ENCODE results near the gene PPY.
"Not testable (repeated sequence)": the region's sequence is repeated elsewhere in the genome, so short reads cannot be mapped to it uniquely, and the experiment has no call there.

PPY gene

DNA sequence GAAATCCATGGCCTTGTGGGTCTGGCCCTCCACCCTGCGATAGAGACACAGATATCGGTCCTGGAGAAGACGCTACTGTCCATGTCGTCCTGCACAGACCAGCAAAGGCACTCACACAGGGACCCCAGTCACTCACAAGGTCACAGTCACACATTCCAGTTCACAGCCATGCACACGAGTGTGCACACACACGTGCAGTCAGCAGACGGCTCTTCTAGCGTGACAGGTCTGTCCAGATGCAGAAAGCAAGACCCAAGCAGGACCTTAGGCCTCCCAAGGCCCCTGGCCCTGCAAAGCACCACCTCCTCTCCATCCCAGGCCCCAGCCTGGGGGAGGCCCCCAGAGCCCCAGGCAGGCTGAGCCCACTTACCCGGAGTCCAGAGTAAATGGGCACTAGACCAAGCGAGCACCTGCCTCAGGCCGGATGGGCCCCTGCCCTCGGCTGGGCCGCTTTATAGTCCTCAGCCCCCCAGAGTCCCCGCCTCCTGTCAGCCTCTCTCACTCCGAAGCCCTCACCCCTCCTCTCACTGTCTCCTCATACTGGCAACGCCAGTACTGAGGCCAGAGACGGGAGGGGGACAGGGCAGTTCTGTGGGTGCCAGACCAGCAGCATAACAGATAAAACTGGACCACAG lies at the start of gene PPY:
TSS of gene PPY (minus strand) at position 426 of the 635 bp plus-strand sequence. CDS start 822 bp downstream, outside the sequence.
- DNase-seq = no peak

- DNase-seq = no peak
Observed at GRCh38 chr17:43988301-43988700, 46.0 kb upstream of the PPY start.

DNA sequence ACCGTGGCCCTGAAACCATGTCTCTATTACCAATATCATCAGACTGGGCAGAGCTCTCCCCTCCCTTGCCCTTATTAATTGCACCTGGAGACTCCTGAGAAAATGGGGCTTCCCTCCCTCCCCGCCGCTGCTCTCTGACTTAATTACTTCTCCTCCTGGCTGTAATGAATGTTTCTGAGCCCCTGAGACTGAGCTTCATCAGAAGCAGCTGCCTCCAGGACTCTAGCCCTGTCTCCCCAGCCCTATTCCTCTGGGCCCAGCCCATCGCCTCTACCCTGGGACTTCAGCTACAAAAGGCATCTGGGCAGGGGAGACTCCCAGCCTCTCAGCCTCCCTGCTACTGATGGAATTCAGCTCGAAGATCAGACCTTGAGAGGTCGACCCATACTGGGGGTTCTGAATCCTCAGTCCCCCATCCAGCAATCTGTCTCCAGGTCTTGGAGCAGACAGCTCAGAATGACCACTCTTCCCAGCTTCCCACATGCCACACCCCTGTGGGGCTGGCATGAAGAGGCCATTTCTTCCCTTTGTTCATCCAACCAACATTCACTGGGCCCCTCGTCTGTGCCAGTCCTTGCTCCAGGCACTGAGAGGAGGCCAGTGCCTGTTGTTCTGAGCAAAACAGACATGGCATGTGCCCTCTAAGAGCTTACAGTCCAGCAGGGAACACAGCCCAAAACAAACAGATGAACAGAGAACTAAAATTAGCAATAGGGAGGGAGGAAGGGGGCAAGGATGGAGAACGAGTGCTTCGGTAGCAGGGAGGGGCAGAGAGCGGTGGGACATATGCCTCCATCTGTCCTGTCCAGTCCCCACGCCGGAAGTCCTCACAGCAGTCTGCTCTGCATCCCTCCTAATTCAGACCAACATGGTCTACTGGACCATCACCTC lies 45.1 kb upstream of the PPY start:
- no peak for DNase-seq

- DNase-seq = no peak
Observed at GRCh38 chr17:43986225-43986981, 44.1 kb upstream of the PPY start.

DNA sequence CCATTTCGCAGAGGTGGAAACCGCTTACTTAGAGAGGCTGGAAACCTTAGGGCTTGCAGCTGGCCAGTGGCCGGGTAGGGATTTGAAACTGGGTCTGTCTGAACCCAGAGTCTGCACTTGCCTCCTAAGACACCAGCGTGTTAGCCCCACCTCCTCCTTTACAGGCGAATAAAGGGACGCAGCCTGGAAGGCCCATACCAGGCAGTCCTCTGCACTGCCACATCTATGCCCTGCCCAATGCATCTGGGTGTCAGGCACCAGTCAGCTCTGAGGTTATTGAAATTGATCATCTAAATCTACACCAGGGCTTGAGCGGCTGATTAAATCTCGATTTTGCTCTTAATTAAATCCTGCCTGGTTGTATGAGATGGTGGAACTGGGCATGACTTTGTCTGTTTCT lies 42.2 kb upstream of the PPY start:
- DNase-seq = no peak

- DNase-seq = no peak
Observed at GRCh38 chr17:43983515-43984411, 41.5 kb upstream of the PPY start.

GRCh38 chr17:43983196-43983514 lies 40.9 kb upstream of the PPY start:
- DNase-seq = no peak

DNA sequence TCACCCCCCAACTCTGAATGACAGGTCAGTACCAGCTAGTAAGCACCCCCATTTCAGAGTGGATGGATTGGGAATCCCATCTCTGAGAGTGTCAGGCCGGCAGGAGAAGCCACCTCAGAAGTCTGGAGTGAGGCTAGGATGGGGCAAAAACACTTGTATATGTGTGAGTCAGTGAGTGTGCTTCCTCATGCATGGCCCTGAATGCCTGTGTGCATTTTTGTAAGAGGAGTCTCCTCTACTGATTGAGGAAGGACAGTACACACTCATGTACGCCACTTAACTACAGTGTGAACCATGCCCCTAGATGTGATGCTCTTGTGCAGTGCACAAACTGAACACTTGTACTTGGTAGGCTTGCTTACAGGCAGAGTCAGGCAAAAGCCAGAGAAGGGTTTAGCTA lies 39.9 kb upstream of the PPY start:
- DNase-seq = no peak

- DNase-seq = no peak
Observed at GRCh38 chr17:43979671-43980070, 37.4 kb upstream of the PPY start.

DNA sequence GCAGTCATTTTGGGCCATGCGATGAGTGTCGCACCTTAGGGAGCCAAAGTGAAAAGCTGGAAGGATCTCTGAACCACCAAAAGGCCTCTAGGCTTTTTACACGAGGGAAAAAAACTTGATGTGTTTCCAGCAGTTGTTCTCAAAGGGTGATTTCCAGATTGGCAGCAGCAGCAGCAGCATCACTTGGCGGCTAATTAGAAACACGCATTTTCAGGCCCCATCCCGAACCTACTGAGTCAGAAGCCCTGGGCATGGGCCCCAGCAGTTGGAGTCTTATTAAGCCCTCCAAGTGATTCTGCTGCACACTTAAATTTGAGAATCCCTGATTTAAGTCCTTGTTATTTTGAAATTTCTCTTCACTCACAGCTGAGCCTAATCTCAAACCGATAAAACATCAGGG lies 36.7 kb upstream of the PPY start:
- DNase-seq = no peak

GRCh38 chr17:43978078-43978477 lies 35.8 kb upstream of the PPY start:
- DNase-seq = no peak

- no peak for DNase-seq
Observed at GRCh38 chr17:43976963-43977837, 34.9 kb upstream of the PPY start.

DNA sequence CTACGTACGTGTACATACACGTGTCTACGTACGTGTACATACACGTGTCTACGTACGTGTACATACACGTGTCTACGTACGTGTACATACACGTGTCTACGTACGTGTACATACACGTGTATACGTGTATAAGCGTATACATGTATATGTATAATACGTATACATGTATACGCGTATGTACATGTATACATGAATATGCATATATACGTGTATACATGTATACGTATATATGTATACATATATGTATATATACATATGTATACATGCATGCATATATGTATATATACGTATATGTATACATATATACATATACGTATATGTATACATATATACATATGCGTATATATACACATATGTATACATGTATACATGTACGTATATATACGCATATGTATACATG lies 33.6 kb upstream of the PPY start:
- DNase-seq = no peak

- DNase-seq = no peak
Observed at GRCh38 chr17:43974382-43975266, 32.3 kb upstream of the PPY start.

- not testable (repeated sequence) for DNase-seq
Observed at GRCh38 chr17:43972444-43973212, 30.4 kb upstream of the PPY start.

- DNase-seq = not testable (repeated sequence)
Observed at GRCh38 chr17:43971436-43971835, 29.2 kb upstream of the PPY start.

GRCh38 chr17:43970366-43970765 lies 28.1 kb upstream of the PPY start:
- no peak for DNase-seq

GRCh38 chr17:43967251-43967875 lies 25.1 kb upstream of the PPY start:
- DNase-seq = no peak

DNA sequence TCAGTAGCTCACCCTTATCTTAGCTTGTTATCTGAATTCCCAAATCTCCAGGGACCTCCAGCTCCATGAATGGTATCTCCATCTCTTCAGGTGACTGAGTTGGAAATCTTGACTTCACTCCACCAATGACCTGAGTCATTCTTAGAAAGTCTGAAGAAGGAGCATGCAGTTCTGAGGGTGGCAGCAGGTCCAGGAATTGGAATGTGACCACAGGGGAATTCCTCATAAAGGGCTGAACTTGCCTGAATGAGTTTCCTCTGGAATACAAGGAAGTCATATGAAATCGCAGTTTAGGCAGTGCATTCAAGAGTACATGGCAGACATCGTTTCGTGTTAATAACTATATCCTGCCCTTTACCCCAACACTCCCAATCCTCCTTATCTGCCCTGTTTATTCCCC lies 24.0 kb upstream of the PPY start:
- no peak for DNase-seq

Measured in activated CD8-positive, alpha-beta memory T cell treated with anti-CD3 and anti-CD28 coated beads, Interleukin-2, amount 50 U/mL, for 48 hours (primary cell).